HEK293 (cell line): ENCODE data around the gene MORC4.

Experiments
- KLF16 ChIP-seq: fragments of 450-650 bp; formaldehyde crosslinking; IDR thresholded peaks from 2 replicates; pipeline ENCODE4 v1.5.1; 2017; ENCODE audit warnings: missing biosample characterization, missing genetic modification characterization
- MEIS1 ChIP-seq: sonication (generic); formaldehyde crosslinking; IDR thresholded peaks from 2 replicates; pipeline ENCODE4 v1.8.1; 2022; ENCODE audit warnings: missing genetic modification reagents, mild to moderate bottlenecking, borderline replicate concordance
- SETDB1 ChIP-seq: IDR thresholded peaks from one replicate; pipeline ENCODE4 v1.6.1; 2017; ENCODE audit warnings: mild to moderate bottlenecking, low read length, moderate library complexity, mixed read lengths; ENCODE audit not compliant: insufficient read length
- ZEB2 ChIP-seq: fragments of 450-650 bp; formaldehyde crosslinking; IDR thresholded peaks from 2 replicates; pipeline ENCODE4 v1.5.1; 2016; ENCODE audit warnings: missing biosample characterization, missing genetic modification characterization
- ZNF214 ChIP-seq: fragments of 450-650 bp; formaldehyde crosslinking; IDR thresholded peaks from 2 replicates; pipeline ENCODE4 v1.5.1; 2017; ENCODE audit warnings: missing biosample characterization, mild to moderate bottlenecking, missing genetic modification characterization, borderline replicate concordance
- ZNF221 ChIP-seq: fragments of 450-650 bp; formaldehyde crosslinking; IDR thresholded peaks from 2 replicates; pipeline ENCODE4 v1.5.1; 2017; ENCODE audit warnings: missing biosample characterization, missing genetic modification characterization, borderline replicate concordance
- ZNF274 ChIP-seq, 2 experiments: fragments of 200-500 bp in 1 of 2; fragments of 450-650 bp in 1 of 2; sonication (Bioruptor generic) in 1 of 2; formaldehyde crosslinking in 1 of 2; IDR thresholded peaks; 2 replicates each; pipeline versions ENCODE4 v1.5.1 to v1.6.1; 2014 to 2016; ENCODE audit warnings: borderline replicate concordance in 1 of 2, inconsistent platforms in 1 of 2, low read length in 1 of 2, missing biosample characterization in 1 of 2, missing genetic modification characterization in 1 of 2
- ZNF837 ChIP-seq: fragments of 450-650 bp; formaldehyde crosslinking; IDR thresholded peaks from 2 replicates; pipeline ENCODE4 v1.5.1; 2016; ENCODE audit warnings: missing biosample characterization, missing genetic modification characterization
- TF ChIP-seq, protein P1 (sequence below): fragments of 450-650 bp; formaldehyde crosslinking; IDR thresholded peaks from 2 replicates; pipeline ENCODE4 v1.5.1; 2016; ENCODE audit warnings: missing biosample characterization, missing genetic modification characterization
- TF ChIP-seq, protein P2 (sequence below): fragments of 450-650 bp; formaldehyde crosslinking; IDR thresholded peaks from 2 replicates; pipeline ENCODE4 v1.5.1; 2016; ENCODE audit warnings: missing biosample characterization, missing genetic modification characterization, borderline replicate concordance

DNA sequence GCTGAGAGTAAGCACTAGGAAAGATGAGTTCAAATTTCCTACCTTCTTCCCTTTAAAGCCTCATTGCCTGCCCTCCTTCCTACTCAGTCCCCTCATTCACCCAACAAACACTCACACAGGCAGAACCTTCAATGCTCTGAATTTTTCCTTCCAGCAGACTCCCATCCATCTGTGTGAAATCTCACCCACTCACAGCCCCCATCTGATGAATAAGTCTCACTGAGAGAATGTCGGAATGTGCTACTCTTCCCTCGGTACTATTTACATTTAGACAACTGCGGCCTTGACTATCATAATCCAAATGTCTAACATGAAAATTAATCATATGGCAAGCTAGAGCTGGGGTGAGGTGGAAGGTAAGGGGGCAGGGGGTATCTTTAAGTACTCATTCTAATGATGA is 60.4 kb downstream of the MORC4 start:
- TF ChIP-seq ZNF837 (tag by site-specific recombination), result no peak
- TF ChIP-seq SETDB1, result no peak
- no peak for TF ChIP-seq ZNF221
- no peak for TF ChIP-seq MEIS1 (CRISPR knock-in tag)
- TF ChIP-seq, protein P1, sequence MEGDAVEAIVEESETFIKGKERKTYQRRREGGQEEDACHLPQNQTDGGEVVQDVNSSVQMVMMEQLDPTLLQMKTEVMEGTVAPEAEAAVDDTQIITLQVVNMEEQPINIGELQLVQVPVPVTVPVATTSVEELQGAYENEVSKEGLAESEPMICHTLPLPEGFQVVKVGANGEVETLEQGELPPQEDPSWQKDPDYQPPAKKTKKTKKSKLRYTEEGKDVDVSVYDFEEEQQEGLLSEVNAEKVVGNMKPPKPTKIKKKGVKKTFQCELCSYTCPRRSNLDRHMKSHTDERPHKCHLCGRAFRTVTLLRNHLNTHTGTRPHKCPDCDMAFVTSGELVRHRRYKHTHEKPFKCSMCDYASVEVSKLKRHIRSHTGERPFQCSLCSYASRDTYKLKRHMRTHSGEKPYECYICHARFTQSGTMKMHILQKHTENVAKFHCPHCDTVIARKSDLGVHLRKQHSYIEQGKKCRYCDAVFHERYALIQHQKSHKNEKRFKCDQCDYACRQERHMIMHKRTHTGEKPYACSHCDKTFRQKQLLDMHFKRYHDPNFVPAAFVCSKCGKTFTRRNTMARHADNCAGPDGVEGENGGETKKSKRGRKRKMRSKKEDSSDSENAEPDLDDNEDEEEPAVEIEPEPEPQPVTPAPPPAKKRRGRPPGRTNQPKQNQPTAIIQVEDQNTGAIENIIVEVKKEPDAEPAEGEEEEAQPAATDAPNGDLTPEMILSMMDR, result no peak
- TF ChIP-seq, protein P2, sequence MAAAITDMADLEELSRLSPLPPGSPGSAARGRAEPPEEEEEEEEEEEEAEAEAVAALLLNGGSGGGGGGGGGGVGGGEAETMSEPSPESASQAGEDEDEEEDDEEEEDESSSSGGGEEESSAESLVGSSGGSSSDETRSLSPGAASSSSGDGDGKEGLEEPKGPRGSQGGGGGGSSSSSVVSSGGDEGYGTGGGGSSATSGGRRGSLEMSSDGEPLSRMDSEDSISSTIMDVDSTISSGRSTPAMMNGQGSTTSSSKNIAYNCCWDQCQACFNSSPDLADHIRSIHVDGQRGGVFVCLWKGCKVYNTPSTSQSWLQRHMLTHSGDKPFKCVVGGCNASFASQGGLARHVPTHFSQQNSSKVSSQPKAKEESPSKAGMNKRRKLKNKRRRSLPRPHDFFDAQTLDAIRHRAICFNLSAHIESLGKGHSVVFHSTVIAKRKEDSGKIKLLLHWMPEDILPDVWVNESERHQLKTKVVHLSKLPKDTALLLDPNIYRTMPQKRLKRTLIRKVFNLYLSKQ, result no peak
- no peak for TF ChIP-seq ZEB2 (tag by site-specific recombination)
- TF ChIP-seq KLF16 (tag by site-specific recombination), result no peak
- TF ChIP-seq ZNF274 (IDR thresholded peaks at IDR 0.05; ENCODE audit: low read length), result no peak
- no peak for TF ChIP-seq ZNF274 (tag by site-specific recombination; IDR thresholded peaks at IDR 0.05; ENCODE audit: borderline replicate concordance)
- TF ChIP-seq ZNF214 (tag by site-specific recombination), result no peak
